Activated CD4-positive, alpha-beta T cell treated with anti-CD3 and anti-CD28 coated beads for 1 hour (primary cell): ENCODE data around the gene TNFRSF11A.
A peak's percentile ranks its signal among the peaks of the same experiment; 100 is the strongest.

Experiments
- DNase-seq: peaks from one replicate; pipeline ENCODE4 v3.0.0-alpha.2; 2020

TNFRSF11A gene

GRCh38 chr18:62420513-62421209 is 95.6 kb downstream of the TNFRSF11A start:
- peak; percentile 58 for DNase-seq

- DNase-seq: no peak
These were observed 100.5 kb downstream of the TNFRSF11A start for GRCh38 chr18:62425465-62426190.

GRCh38 chr18:62426191-62426488 is 101.0 kb downstream of the TNFRSF11A start:
- no peak for DNase-seq

- DNase-seq: no peak
These were observed 107.1 kb downstream of the TNFRSF11A start for GRCh38 chr18:62432176-62432575.

GRCh38 chr18:62434798-62435197 is 109.7 kb downstream of the TNFRSF11A start:
- no peak for DNase-seq

- no peak for DNase-seq
These were observed 110.4 kb downstream of the TNFRSF11A start for GRCh38 chr18:62435435-62436031.

GRCh38 chr18:62436636-62437234 is 111.6 kb downstream of the TNFRSF11A start:
- no peak for DNase-seq

GRCh38 chr18:62437235-62438017 is 112.3 kb downstream of the TNFRSF11A start:
- DNase-seq: no peak

GRCh38 chr18:62438018-62438329 is 112.9 kb downstream of the TNFRSF11A start:
- DNase-seq: no peak

- no peak for DNase-seq
These were observed 113.3 kb downstream of the TNFRSF11A start for GRCh38 chr18:62438402-62438801.

GRCh38 chr18:62438866-62439265 is 113.8 kb downstream of the TNFRSF11A start:
- no peak for DNase-seq
